Measurements from ENCODE around the gene METTL24. TPM values are rescaled to one million over a fixed set of nuclear protein-coding genes. Genes with fewer than 3 reads are reported as not detected.

The METTL24 gene
- total and polyA plus RNA-seq, 4 donors = 0.14 to 2.0 (median 0.91) TPM

- no peaks in the 10 kb centered on the region for H3K27me3 ChIP-seq (ENCODE audit: control insufficient read depth in 4 of 4, insufficient read depth in 4 of 4, low read length in 3 of 4)
- H3K4me1 ChIP-seq (ENCODE audit: control insufficient read depth in 4 of 4, insufficient read depth in 4 of 4, low read length in 3 of 4) = peaks cover 0 to 12% (median 4%) of the 10 kb centered on the region in 4 donors
- 82% methylated on average over 4 of the region's 4 CpGs for WGBS
- TF ChIP-seq FOXA2 (IDR thresholded peaks at IDR 0.05) = no peak
- TF ChIP-seq, protein P1, sequence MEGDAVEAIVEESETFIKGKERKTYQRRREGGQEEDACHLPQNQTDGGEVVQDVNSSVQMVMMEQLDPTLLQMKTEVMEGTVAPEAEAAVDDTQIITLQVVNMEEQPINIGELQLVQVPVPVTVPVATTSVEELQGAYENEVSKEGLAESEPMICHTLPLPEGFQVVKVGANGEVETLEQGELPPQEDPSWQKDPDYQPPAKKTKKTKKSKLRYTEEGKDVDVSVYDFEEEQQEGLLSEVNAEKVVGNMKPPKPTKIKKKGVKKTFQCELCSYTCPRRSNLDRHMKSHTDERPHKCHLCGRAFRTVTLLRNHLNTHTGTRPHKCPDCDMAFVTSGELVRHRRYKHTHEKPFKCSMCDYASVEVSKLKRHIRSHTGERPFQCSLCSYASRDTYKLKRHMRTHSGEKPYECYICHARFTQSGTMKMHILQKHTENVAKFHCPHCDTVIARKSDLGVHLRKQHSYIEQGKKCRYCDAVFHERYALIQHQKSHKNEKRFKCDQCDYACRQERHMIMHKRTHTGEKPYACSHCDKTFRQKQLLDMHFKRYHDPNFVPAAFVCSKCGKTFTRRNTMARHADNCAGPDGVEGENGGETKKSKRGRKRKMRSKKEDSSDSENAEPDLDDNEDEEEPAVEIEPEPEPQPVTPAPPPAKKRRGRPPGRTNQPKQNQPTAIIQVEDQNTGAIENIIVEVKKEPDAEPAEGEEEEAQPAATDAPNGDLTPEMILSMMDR (IDR thresholded peaks at IDR 0.05; ENCODE audit: low read depth, low read length, missing input control) = no peak
- TF ChIP-seq FOXA1 (IDR thresholded peaks at IDR 0.05) = no peak
- TF ChIP-seq SP1 (IDR thresholded peaks at IDR 0.05) = no peak
- no peak for TF ChIP-seq HNF4A (conservative IDR thresholded peaks at IDR 0.05)
- no peak for TF ChIP-seq GABPA (IDR thresholded peaks at IDR 0.05 in 1 of 2, conservative IDR thresholded peaks at IDR 0.05 in 1 of 2)
- TF ChIP-seq RAD21 (IDR thresholded peaks at IDR 0.05) = no peak
- TF ChIP-seq JUND (IDR thresholded peaks at IDR 0.05) = no peak
- TF ChIP-seq RXRA (IDR thresholded peaks at IDR 0.05) = no peak
- TF ChIP-seq EGR1 (IDR thresholded peaks at IDR 0.05; ENCODE audit: low read depth in 2 of 2) = no peak
- no peak for TF ChIP-seq ATF3 (IDR thresholded peaks at IDR 0.05)
- no peak for TF ChIP-seq HNF4G (IDR thresholded peaks at IDR 0.05)
- no peak overlapping the region for H3K4me3 ChIP-seq (ENCODE audit: low read depth in 1 of 3, low read length in 3 of 3)
- no peaks in the 10 kb centered on the region for H3K36me3 ChIP-seq (ENCODE audit: control insufficient read depth in 4 of 4, insufficient read depth in 3 of 4, low read depth in 1 of 4, low read length in 3 of 4)
- no peaks in the 10 kb centered on the region for H3K9me3 ChIP-seq (ENCODE audit: control insufficient read depth in 4 of 4, low read length in 3 of 4)
- H3K9ac ChIP-seq (ENCODE audit: low read depth in 1 of 2, low read length in 2 of 2) = no peak overlapping the region
- no peak for DNase-seq (ENCODE audit: low spot score)
- no peak overlapping the region for H3K27ac ChIP-seq (ENCODE audit: low read depth in 1 of 2, low read length in 2 of 2)
Measured at GRCh38 chr6:110353457-110354001, 4.6 kb downstream of the METTL24 start.

DNA sequence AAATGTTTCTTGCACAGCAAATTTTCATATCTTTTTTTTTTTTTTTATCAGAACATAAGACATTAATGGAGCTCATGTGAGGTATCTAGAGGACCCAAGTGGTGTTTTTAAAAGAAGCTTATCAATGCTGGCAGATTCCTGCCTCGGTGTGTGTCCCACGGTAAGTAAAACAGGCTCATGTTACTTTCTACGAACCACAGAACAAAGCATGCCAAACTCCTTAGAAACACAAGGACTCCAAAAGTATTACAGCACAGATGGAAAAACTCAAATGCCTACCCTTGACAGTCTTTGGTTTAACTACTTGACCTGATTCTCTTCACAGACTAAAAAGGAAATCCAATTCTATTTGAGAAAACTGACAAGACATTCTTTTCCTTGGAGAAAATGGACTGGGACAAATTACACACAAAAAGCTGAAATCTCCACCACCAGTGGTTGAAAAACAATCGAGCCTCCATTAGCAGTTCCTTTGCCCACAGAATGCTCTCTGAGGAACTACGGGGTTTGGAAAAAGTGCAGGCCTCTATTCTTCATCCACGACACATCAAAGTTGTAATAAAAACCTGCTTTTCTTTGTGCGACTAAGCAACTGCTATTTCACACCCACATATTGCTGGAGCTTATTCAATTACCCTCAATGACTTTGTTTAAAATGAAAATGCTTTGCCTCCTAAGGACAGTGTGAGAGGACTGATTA, 5.4 kb downstream of the METTL24 start:
- DNase-seq (ENCODE audit: low spot score) = no peak

More for the DNA sequence above, 5.4 kb downstream of the METTL24 start:
- Histone ChIP-seq H3K9ac (ENCODE audit: low read depth in 1 of 2, low read length in 2 of 2) (no peak overlapping the region), H3K4me3 (ENCODE audit: low read depth in 1 of 3, low read length in 3 of 3) (no peak overlapping the region), H3K27me3 (ENCODE audit: control insufficient read depth in 4 of 4, insufficient read depth in 4 of 4, low read length in 3 of 4) (no peaks in the 10 kb centered on the region), H3K9me3 (ENCODE audit: control insufficient read depth in 4 of 4, low read length in 3 of 4) (no peaks in the 10 kb centered on the region), H3K36me3 (ENCODE audit: control insufficient read depth in 4 of 4, insufficient read depth in 3 of 4, low read depth in 1 of 4, low read length in 3 of 4) (no peaks in the 10 kb centered on the region), H3K4me1 (ENCODE audit: control insufficient read depth in 4 of 4, insufficient read depth in 4 of 4, low read length in 3 of 4) (peaks cover 0 to 7% (median 2%) of the 10 kb centered on the region in 4 donors), H3K27ac (ENCODE audit: low read depth in 1 of 2, low read length in 2 of 2) (no peak overlapping the region)
- TF ChIP-seq NR2F2 (IDR thresholded peaks at IDR 0.05) = no peak
- TF ChIP-seq REST (IDR thresholded peaks at IDR 0.05) = no peak
- no peak for TF ChIP-seq YY1 (IDR thresholded peaks at IDR 0.05)
- no peak for TF ChIP-seq FOXA1 (IDR thresholded peaks at IDR 0.05)
- TF ChIP-seq, protein P2, sequence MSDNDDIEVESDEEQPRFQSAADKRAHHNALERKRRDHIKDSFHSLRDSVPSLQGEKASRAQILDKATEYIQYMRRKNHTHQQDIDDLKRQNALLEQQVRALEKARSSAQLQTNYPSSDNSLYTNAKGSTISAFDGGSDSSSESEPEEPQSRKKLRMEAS (IDR thresholded peaks at IDR 0.05) = no peak
- TF ChIP-seq SP1 (IDR thresholded peaks at IDR 0.05) = no peak
- TF ChIP-seq JUND (IDR thresholded peaks at IDR 0.05) = no peak
- TF ChIP-seq HNF4G (IDR thresholded peaks at IDR 0.05) = no peak
- no peak for TF ChIP-seq RAD21 (IDR thresholded peaks at IDR 0.05)
- TF ChIP-seq, protein P1 (IDR thresholded peaks at IDR 0.05; ENCODE audit: low read depth, low read length, missing input control) = no peak
- no peak for TF ChIP-seq EGR1 (IDR thresholded peaks at IDR 0.05; ENCODE audit: low read depth in 2 of 2)
- 85% methylated on average over 7 of the region's 7 CpGs for WGBS
